GM12878 (cell line): ENCODE measurements around the gene RASAL2. TPM values are rescaled to one million over a fixed set of nuclear protein-coding genes. Genes with fewer than 3 reads are reported as not detected.

ENCODE experiments used
- ATAC-seq: fragments of 200-7000 bp; cut with Tn5 transposase; 3 replicates; pipeline ENCODE4 v1.9.1; 2020; ENCODE audit warnings: mild to moderate bottlenecking, moderate library complexity
- BruUV-seq: library from RNA; stranded (reverse); fragments of 400-500 nt; replicated peaks from 2 replicates; lab custom pipeline; 2021; lab: Mats Ljungman, UMichigan
- CTCF ChIA-PET: fragments of 300-600 bp; sonication (Branson Sonifier 250); formaldehyde crosslinking; extraction: SDS; loops from one replicate; lab custom pipeline; 2021; ENCODE audit warnings: inconsistent platforms; lab: Yijun Ruan, JAX
- POLR2A ChIA-PET: fragments of 350-600 bp; formaldehyde crosslinking; extraction: SDS; loops from one replicate; lab custom pipeline; 2021; ENCODE audit warnings: inconsistent platforms; lab: Charles Lee
- RAD21 ChIA-PET: fragments of 300-600 bp; sonication (Branson Sonifier 250); formaldehyde crosslinking; loops from one replicate; lab custom pipeline; 2023; ENCODE audit warnings: antibody characterized with exemption; ENCODE audit not compliant: unreplicated experiment; lab: Charles Lee
- SMC1A ChIA-PET: fragments of 300-600 bp; sonication (Branson Sonifier 250); formaldehyde crosslinking; loops from one replicate; lab custom pipeline; 2023; ENCODE audit not compliant: unreplicated experiment, uncharacterized antibody; lab: Charles Lee
- DNase-seq: peaks from one replicate; pipeline ENCODE4 v3.0.0-alpha.2; 2011; ENCODE audit warnings: low read depth, low spot score
- FAIRE-seq: peaks from 3 replicates; lab custom pipeline; 2011; peaks lifted over from hg19 to GRCh38; lab: Jason Lieb, UNC
- H2AFZ ChIP-seq: 2 replicates; pipeline ENCODE4 v1.6.0; 2011; ENCODE audit warnings: low read depth, low read length, control low read depth; ENCODE audit not compliant: control insufficient read depth
- H3K27ac ChIP-seq: 2 replicates; pipeline ENCODE4 v1.5.1; 2011; ENCODE audit warnings: control low read depth; ENCODE audit not compliant: control insufficient read depth, insufficient read depth
- H3K27me3 ChIP-seq, 2 experiments: replicated peaks in 1 of 2; 2 replicates each; pipeline versions ENCODE4 v1.6.0 to v1.6.1; 2011; ENCODE audit warnings: low read length in 1 of 2; ENCODE audit not compliant: control insufficient read depth in 2 of 2, insufficient read depth in 2 of 2
- H3K36me3 ChIP-seq, 2 experiments: 2 replicates each; pipeline ENCODE4 v1.5.1; 2011; ENCODE audit warnings: low read length in 1 of 2; ENCODE audit not compliant: control insufficient read depth in 2 of 2, insufficient read depth in 2 of 2
- H3K4me1 ChIP-seq: 2 replicates; pipeline ENCODE4 v1.6.1; 2011; ENCODE audit warnings: mild to moderate bottlenecking, low read length, moderate library complexity, mixed read lengths; ENCODE audit not compliant: control insufficient read depth, insufficient read depth
- H3K4me2 ChIP-seq: 2 replicates; pipeline ENCODE4 v1.6.0; 2011; ENCODE audit warnings: control low read depth; ENCODE audit not compliant: control insufficient read depth, insufficient read depth
- H3K4me3 ChIP-seq: fragments of 200-600 bp; sonication (generic); 2 replicates; pipeline ENCODE4 v1.5.1; 2016
- H3K79me2 ChIP-seq: 2 replicates; pipeline ENCODE4 v1.6.0; 2011; ENCODE audit warnings: low read length; ENCODE audit not compliant: control insufficient read depth, insufficient read depth
- H3K9ac ChIP-seq: 2 replicates; pipeline ENCODE4 v1.8.0; 2011; ENCODE audit warnings: low read length, control low read depth, mixed read lengths; ENCODE audit not compliant: control insufficient read depth, insufficient read depth
- H3K9me3 ChIP-seq: replicated peaks from 3 replicates; pipeline ENCODE4 v1.5.1; 2011; ENCODE audit warnings: mild to moderate bottlenecking, low read length; ENCODE audit not compliant: control insufficient read depth, insufficient read depth
- H4K20me1 ChIP-seq: 2 replicates; pipeline ENCODE4 v1.6.0; 2011; ENCODE audit not compliant: control insufficient read depth, insufficient read depth
- ATF7 ChIP-seq: fragments of 450-650 bp; IDR thresholded peaks from 2 replicates; pipeline ENCODE4 v1.6.1; 2016; ENCODE audit warnings: low read depth, mild to moderate bottlenecking
- BHLHE40 ChIP-seq, 2 experiments: fragments of 450-650 bp in 1 of 2; IDR thresholded peaks; 2 replicates each; pipeline ENCODE4 v1.6.1; 2011 to 2017; ENCODE audit warnings: low read depth in 2 of 2, borderline replicate concordance in 1 of 2, improper control_type of control experiment in 1 of 2, low read length in 1 of 2, mild to moderate bottlenecking in 1 of 2
- ESRRA ChIP-seq: IDR thresholded peaks from 2 replicates; pipeline ENCODE4 v1.6.1; 2012; ENCODE audit warnings: mild to moderate bottlenecking, low read length, improper control_type of control experiment
- FOS ChIP-seq: IDR thresholded peaks from 3 replicates; pipeline ENCODE4 v1.6.1; 2011; ENCODE audit warnings: borderline replicate concordance; ENCODE audit not compliant: insufficient read length; ENCODE audit errors: extremely low read depth
- IKZF2 ChIP-seq, 2 experiments: fragments of 450-650 bp; IDR thresholded peaks; 2 replicates each; pipeline ENCODE4 v1.6.1; 2017; ENCODE audit warnings: mild to moderate bottlenecking in 2 of 2, moderate library complexity in 2 of 2
- KAT2A ChIP-seq: conservative IDR thresholded peaks from 2 replicates; pipeline ENCODE4 v1.6.1; 2011; ENCODE audit warnings: low read depth, low read length; ENCODE audit not compliant: control insufficient read depth
- RAD21 ChIP-seq: IDR thresholded peaks from 2 replicates; pipeline ENCODE4 v1.6.1; 2011; ENCODE audit warnings: mild to moderate bottlenecking, low read depth, low read length, moderate library complexity; ENCODE audit not compliant: insufficient read depth
- SIX5 ChIP-seq: IDR thresholded peaks from 2 replicates; pipeline ENCODE4 v1.6.1; 2011; ENCODE audit warnings: mild to moderate bottlenecking, low read depth, low read length, moderate library complexity; ENCODE audit not compliant: severe bottlenecking
- STAT3 ChIP-seq: IDR thresholded peaks from 2 replicates; pipeline ENCODE4 v1.6.1; 2011; ENCODE audit warnings: low read depth, low read length, improper control_type of control experiment
- TCF3 ChIP-seq: IDR thresholded peaks from 2 replicates; pipeline ENCODE4 v1.6.1; 2012; ENCODE audit warnings: low read depth, mild to moderate bottlenecking, low read length, borderline replicate concordance; ENCODE audit not compliant: insufficient read depth
- YBX1 ChIP-seq: fragments of 450-650 bp; IDR thresholded peaks from 2 replicates; pipeline ENCODE4 v1.6.1; 2016; ENCODE audit warnings: antibody characterized with exemption
- ZBTB4 ChIP-seq: fragments of 450-650 bp; formaldehyde crosslinking; IDR thresholded peaks from 2 replicates; pipeline ENCODE4 v1.4.0; 2022; ENCODE audit warnings: mild to moderate bottlenecking, moderate library complexity
- WGBS: methylation state at CpG from one replicate; pipeline ENCODE4 v1.1.6; 2016; ENCODE audit warnings: low lambda C conversion rate; ENCODE audit not compliant: insufficient replicate concordance, insufficient coverage; ENCODE audit errors: missing lambda C conversion rate; 5-methylcytosine and 5-hydroxymethylcytosine counted together
- in situ Hi-C: fragments of 300-500 bp; cut with MboI; formaldehyde crosslinking; loops from 9 replicates; pipeline ENCODE4 v1.14.3; 2018; ENCODE audit warnings: mixed read lengths
- intact Hi-C: fragments of 100-400 bp; cut with micrococcal nuclease; formaldehyde crosslinking; loops from one replicate; pipeline ENCODE4 v1.14.2; 2022; ENCODE audit not compliant: unreplicated experiment
- polyA plus RNA-seq, 11 experiments: library from polyadenylated mRNA; depleted of rRNA in 4 of 11; unstranded in 6 of 11; stranded (reverse) in 5 of 11; fragments of >200 nt; fragmentation: Nextera tagmentation in 4 of 11; fragmentation: Illumina TruSeq in 1 of 11; extraction: Ambion mirVana in 4 of 11; extraction: Trizol in 1 of 11; gene quantifications; 1 replicate in 1 of 11; 2 replicates in 10 of 11; pipeline versions ENCODE4 v1.2.1 to v1.2.3, GENCODE V29; 2011 to 2016; ENCODE audit warnings: inconsistent platforms in 2 of 11, missing spikeins in 2 of 11, low read depth in 1 of 11
- total RNA-seq, 4 experiments: library from RNA; depleted of rRNA in 3 of 4; stranded (reverse); fragments of >200 nt in 3 of 4; fragmentation: Illumina TruSeq in 1 of 4; extraction: Trizol in 1 of 4; gene quantifications; 2 replicates each; pipeline versions ENCODE4 v1.2.1 to v1.2.3, GENCODE V29; 2013 to 2021
- TF ChIP-seq, protein P1 (sequence below): fragments of 150-350 bp; IDR thresholded peaks from 2 replicates; pipeline ENCODE4 v1.6.1; 2016; ENCODE audit warnings: low read depth, low read length
- TF ChIP-seq, protein P2 (sequence below): IDR thresholded peaks from 2 replicates; pipeline ENCODE4 v1.6.1; 2012; ENCODE audit warnings: low read length, inconsistent platforms

RASAL2 gene
- total and polyA plus RNA-seq, 10 of the 15 experiments (the other 5 are each of a cell fraction or from before 2014, with no cell fraction given) = 0.02 to 6.9 (median 0.17) TPM; not detected in 1

DNA sequence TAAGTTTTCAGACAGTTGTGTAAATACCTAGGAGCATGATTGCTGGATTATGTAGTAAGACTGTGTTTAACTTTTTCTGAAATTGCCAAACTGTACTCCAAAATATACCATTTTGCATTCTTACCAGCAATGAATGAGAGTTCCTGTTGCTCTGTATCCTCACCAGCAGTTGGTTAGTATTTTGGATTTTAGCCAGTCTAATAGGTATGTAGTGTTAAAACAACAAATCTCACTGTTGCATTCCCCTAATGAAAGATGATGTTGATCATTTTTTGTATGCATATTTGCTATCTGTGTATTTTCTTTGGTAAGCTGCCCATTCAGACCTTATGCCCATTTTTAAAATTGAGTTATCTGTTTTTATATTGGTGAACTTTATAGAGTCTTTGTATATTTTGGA lies 89.9 kb downstream of the RASAL2 start (continued):
- TF ChIP-seq ESRRA (no peak), FOS (no peak), YBX1 (no peak), STAT3 (no peak)
- TF ChIP-seq, protein P1, sequence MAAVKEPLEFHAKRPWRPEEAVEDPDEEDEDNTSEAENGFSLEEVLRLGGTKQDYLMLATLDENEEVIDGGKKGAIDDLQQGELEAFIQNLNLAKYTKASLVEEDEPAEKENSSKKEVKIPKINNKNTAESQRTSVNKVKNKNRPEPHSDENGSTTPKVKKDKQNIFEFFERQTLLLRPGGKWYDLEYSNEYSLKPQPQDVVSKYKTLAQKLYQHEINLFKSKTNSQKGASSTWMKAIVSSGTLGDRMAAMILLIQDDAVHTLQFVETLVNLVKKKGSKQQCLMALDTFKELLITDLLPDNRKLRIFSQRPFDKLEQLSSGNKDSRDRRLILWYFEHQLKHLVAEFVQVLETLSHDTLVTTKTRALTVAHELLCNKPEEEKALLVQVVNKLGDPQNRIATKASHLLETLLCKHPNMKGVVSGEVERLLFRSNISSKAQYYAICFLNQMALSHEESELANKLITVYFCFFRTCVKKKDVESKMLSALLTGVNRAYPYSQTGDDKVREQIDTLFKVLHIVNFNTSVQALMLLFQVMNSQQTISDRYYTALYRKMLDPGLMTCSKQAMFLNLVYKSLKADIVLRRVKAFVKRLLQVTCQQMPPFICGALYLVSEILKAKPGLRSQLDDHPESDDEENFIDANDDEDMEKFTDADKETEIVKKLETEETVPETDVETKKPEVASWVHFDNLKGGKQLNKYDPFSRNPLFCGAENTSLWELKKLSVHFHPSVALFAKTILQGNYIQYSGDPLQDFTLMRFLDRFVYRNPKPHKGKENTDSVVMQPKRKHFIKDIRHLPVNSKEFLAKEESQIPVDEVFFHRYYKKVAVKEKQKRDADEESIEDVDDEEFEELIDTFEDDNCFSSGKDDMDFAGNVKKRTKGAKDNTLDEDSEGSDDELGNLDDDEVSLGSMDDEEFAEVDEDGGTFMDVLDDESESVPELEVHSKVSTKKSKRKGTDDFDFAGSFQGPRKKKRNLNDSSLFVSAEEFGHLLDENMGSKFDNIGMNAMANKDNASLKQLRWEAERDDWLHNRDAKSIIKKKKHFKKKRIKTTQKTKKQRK = no peak

GRCh38 chr1:178188306-178188705 lies 94.4 kb downstream of the RASAL2 start:
- ChIA-PET POLR2A (no interaction called here), SMC1A (interaction anchor here (0.7 to 5.5 kb wide), 14 partner anchors 9 to 240 kb away, joined by 3 to 45 read pairs (median 4); no protein-coding TSS in a partner anchor), CTCF (interaction anchor here (0.6 to 9.4 kb wide), 9 partner anchors 9 to 240 kb away, joined by 3 to 130 read pairs (median 5); no protein-coding TSS in a partner anchor), RAD21 (interaction anchor here (0.6 to 5.2 kb wide), 9 partner anchors 82 to 679 kb away, joined by 3 to 40 read pairs (median 4); no protein-coding TSS in a partner anchor)
- no peak for DNase-seq
- intact Hi-C loops = no loop called here
- Histone ChIP-seq H3K36me3 (no peaks in the 10 kb centered on the region), H3K9me3 (no peaks in the 10 kb centered on the region), H3K27me3 (no peaks in the 10 kb centered on the region), H3K9ac (no peak overlapping the region), H3K4me2 (no peak overlapping the region), H4K20me1 (no peaks in the 10 kb centered on the region), H3K4me1 (no peaks in the 10 kb centered on the region), H3K4me3 (no peak overlapping the region), H3K27ac (no peak overlapping the region), H3K79me2 (no peaks in the 10 kb centered on the region), H2AFZ (no peak overlapping the region)
- no TSS peak for BruUV-seq
- in situ Hi-C loops = loop anchor here (25.0 kb wide), 1 partner anchor 151 kb away; no protein-coding TSS in a partner anchor
- ATAC-seq = peak; percentile 82
- FAIRE-seq = no peak
- WGBS = 0% methylated on average over 3 of the region's 3 CpGs
- TF ChIP-seq YBX1 (no peak), BHLHE40 (IDR thresholded peaks at IDR 0.05; ENCODE audit: borderline replicate concordance in 1 of 2, low read depth in 2 of 2, low read length in 1 of 2) (no peak), ZBTB4 (no peak), RAD21 (no peak), KAT2A (no peak), SIX5 (no peak), IKZF2 (IDR thresholded peaks at IDR 0.05) (0 out of 4 replicates have a peak, but pooled peaks of 1 of the 2 experiments have one; percentile 17), ATF7 (peak; percentile 78), TCF3 (no peak)
- TF ChIP-seq, protein P2, sequence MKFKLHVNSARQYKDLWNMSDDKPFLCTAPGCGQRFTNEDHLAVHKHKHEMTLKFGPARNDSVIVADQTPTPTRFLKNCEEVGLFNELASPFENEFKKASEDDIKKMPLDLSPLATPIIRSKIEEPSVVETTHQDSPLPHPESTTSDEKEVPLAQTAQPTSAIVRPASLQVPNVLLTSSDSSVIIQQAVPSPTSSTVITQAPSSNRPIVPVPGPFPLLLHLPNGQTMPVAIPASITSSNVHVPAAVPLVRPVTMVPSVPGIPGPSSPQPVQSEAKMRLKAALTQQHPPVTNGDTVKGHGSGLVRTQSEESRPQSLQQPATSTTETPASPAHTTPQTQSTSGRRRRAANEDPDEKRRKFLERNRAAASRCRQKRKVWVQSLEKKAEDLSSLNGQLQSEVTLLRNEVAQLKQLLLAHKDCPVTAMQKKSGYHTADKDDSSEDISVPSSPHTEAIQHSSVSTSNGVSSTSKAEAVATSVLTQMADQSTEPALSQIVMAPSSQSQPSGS = peak; percentile 37; the same call in 1 of the 2 replicates
